GM21515 (cell line): ENCODE results near the gene HSPA12A.

Experiments
- ATAC-seq: cut with Tn5 transposase; IDR thresholded peaks from one replicate; pipeline ENCODE4 v1.9.1; 2021; ENCODE audit not compliant: unreplicated experiment

HSPA12A gene, protein sequence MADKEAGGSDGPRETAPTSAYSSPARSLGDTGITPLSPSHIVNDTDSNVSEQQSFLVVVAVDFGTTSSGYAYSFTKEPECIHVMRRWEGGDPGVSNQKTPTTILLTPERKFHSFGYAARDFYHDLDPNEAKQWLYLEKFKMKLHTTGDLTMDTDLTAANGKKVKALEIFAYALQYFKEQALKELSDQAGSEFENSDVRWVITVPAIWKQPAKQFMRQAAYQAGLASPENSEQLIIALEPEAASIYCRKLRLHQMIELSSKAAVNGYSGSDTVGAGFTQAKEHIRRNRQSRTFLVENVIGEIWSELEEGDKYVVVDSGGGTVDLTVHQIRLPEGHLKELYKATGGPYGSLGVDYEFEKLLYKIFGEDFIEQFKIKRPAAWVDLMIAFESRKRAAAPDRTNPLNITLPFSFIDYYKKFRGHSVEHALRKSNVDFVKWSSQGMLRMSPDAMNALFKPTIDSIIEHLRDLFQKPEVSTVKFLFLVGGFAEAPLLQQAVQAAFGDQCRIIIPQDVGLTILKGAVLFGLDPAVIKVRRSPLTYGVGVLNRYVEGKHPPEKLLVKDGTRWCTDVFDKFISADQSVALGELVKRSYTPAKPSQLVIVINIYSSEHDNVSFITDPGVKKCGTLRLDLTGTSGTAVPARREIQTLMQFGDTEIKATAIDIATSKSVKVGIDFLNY

GRCh38 chr10:116742367-116743265 is at the start of gene HSPA12A:
Gene HSPA12A, minus strand, starts transcription at chr10:116742566. Its CDS starts 97 bp downstream, at chr10:116742469.
- peak; percentile 97 for ATAC-seq

- no peak for ATAC-seq
Observed at GRCh38 chr10:116791241-116791640, 48.9 kb upstream of the HSPA12A start.

DNA sequence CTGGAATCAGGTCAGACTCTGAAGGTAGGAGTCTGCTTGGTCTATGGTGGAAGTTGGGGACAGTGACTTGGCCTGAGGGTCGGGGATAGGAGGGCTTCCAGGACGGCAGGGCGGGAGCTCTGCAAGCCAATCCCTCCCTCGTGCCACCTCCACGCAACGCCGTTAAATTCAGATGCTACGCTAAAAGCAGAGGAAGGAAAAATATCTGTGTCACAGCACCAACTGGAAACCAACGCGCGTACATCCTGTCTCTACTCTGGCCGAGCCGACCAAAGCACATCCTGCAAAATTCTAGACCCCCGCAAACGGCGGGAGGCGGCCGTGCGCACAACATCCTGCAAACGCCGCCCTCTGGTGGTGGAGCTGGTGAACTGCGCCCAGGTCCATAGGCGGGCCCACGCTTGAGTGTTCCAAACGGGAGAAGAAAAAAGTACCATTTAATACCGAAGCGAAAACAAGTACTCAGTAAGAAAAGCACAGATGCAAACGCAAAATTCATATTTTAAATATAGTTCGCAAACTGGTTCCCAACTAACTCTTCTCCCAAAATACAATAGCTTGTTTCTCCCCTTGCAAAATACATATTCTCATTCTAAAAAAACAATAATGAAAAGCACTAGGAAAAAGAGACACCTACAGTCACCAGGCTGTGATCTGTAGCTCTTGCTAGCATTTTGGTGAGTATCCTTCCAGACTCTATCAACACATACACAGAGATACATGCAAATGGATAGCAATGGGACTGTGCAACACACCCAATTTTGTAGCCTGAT is 45.7 kb upstream of the HSPA12A start:
- peak; percentile 92 for ATAC-seq

- ATAC-seq: no peak
Observed at GRCh38 chr10:116787053-116787659, 44.8 kb upstream of the HSPA12A start.

- ATAC-seq: no peak
Observed at GRCh38 chr10:116785867-116786266, 43.5 kb upstream of the HSPA12A start.

- no peak for ATAC-seq
Observed at GRCh38 chr10:116785282-116785681, 42.9 kb upstream of the HSPA12A start.

DNA sequence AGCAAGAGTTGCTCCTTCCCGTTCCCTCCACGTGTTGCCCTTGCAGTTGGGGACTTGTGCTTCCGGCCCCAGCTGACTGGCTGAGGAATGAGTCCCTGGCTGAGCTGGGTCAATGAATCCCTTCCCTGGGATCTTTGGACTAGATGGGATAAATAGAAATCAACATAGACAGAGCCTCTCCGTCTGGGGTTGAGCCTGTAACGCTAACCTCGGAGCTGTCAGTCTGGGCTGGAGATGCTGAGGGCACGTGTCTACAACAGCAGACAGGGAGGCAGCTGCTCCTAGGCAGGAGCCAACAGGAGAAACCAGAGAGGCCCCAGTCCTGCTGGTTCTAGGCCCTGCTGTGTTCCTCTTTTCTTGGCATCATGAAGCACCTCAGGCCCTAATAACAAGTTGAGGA is 42.3 kb upstream of the HSPA12A start:
- no peak for ATAC-seq

GRCh38 chr10:116784035-116784434 is 41.7 kb upstream of the HSPA12A start:
- no peak for ATAC-seq

- ATAC-seq: no peak
Observed at GRCh38 chr10:116783011-116783655, 40.8 kb upstream of the HSPA12A start.

GRCh38 chr10:116781370-116781884 is 39.1 kb upstream of the HSPA12A start:
- no peak for ATAC-seq

DNA sequence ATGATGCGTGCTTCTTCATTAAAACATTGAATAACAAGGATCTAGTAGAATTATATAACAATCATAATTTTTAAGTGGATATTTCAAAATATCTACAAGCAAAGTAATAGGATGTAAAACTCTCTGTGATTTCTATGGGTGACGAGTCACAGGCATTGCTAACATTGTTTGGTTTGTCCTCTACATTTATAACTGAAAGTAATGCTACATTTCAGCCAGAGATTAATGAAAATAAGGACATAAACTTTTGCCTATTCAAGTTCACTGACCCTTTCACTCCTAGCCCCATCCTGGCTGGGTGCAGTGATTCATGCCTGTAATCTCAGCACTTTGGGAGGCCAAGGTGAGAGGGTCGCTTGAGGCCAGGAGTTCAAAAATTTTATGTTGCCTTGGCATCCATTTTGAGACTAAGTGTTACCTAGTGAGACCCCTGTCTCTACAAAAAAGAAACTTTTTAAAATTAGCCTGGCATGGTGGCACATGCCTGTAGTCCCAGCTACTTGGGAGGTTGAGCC is 38.4 kb upstream of the HSPA12A start:
- no peak for ATAC-seq

- no peak for ATAC-seq
Observed at GRCh38 chr10:116779076-116779687, 36.8 kb upstream of the HSPA12A start.

DNA sequence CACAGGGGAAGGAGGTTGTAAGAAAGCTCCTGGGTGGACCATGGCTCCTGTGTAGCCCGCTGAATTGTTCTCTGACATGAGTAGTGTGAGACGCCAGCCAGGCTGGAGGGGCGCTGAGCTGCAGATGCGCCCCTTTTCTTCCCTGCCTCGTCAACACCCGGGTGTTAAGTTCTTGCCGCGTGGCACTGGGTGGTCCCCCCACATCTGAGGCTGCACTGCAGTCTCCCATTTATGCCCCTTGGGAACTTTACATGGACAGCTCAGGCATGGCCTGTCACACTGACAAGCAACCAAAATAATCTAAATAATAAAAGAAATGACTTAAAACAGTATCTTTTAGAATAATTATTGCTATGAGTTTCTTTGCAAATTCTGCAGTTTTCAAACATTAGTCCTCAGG is 34.6 kb upstream of the HSPA12A start:
- no peak for ATAC-seq

DNA sequence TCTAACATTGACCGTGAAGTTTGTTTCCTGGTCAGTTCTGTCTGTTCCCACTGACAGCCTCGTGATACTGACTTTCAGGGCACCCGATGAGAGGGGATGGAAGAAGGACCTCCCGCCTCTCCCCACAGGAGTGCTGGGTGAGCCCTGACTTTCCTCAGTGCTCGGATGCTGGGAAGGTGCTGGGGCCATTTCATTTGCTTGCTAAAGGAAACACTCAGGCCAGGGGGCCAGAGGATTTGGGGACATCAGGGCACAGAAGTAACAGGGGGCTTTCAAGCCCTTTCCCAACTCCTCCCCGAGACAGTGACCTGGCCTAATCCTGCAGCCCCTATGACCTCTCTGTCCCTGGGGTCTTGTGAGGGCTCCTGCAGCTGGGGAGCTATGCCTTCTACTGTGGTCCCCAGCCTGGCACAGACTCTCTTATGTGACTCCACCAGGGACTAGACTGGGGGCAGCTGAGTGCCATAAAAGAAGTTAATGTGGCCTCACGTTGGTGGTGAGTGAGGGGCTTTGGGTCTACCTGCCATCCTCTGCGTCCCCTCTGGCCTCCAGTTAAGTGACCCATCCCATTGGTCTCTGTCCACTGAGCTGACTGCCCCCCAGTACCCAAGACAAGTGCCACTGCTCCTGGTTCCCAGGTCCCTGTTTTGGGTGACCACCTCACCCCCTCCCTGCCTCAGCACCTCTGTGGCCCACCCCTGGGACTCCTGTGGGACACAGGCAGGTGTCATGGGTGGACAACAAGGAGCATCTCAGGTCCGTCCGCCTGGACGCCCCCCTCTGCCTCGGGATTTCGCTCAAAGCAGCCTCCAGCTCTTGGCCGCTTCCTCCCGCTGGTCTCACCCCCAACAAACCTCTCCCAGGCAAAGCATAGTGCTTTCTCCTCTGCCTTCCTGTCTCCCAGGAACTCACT is 33.4 kb upstream of the HSPA12A start:
- no peak for ATAC-seq

DNA sequence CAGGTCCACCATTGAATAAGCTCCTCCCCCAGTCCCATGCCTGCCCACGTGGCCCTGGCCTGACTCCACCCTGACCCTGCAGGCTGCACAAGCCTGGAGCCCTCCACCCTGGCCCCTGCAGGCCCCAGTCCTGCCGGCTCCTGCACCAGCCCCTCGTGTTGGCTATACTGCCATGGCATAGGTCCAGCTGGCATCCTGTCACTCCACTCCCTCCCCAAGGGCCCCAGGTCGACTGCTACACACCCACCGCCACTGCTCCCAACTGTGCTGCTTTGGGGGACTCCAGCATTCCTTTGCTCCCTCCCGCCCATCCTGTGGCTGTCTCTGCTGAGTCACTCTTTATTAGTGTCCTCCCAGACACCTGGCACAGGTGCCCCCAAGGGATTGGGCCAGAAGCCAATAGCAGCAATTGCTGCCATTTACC is 32.4 kb upstream of the HSPA12A start:
- no peak for ATAC-seq

DNA sequence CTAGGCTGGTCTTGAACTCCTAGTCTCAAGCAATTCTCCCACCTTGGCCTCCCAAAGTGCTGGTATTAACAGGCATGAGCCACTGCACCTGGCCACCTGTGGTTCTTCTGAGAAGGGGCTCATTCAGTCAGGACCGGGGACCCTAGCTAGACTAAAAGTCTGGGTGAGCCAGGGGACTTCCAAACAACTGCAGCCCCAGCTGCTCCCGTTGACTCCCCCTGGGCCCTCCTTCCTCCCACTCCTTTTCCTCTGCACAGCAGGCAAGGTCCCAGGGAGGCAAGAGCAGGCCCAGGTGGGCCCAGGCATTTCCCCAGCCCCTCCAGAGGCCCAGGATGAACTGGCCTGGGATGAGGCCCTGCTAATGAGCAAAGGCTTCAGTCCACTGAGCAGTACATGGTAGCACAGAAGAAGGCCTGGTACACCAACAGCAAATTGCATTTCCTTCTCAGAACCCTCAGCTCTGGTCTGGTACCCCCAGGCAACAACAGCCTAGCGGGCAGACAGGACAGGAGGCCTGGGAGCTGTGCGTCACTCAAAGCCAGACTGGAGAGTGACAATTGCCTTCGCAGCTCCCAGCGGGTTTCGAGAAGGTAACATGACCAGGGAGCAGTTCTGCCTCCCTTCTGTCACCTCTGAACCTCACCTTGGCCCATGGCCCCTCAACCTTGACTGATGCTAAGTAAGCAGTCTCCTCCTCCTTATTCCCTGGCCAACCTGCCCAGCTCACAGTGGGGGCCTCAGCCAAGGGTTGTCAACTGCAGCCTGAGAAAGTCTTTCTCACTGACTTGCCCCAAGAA is 30.7 kb upstream of the HSPA12A start:
- ATAC-seq: no peak
